Measurements from ENCODE around the gene TPRG1.
"Not testable (repeated sequence)": the region's sequence is repeated elsewhere in the genome, so short reads cannot be mapped to it uniquely, and the experiment has no call there.

TPRG1 gene

DNA sequence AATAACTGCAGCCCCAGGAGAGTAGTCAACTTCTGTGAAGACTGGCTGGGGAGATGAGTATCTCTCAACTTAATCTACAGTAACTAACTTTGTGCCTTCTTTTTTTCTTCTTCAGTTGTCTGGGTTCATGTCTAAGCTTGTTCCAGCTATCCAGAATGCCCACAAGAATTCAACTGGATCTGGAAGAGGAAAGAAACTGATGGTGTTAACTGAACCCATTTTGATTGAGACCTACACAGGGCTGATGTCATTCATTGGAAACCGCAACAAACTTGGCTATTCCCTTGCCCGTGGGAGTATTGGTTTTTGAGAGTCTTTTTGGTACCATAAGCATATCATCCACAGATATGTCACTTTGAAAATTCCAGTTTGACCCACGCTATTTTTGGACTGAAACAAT, 148.7 kb downstream of the TPRG1 start:
- DNase-seq: no peak

DNA sequence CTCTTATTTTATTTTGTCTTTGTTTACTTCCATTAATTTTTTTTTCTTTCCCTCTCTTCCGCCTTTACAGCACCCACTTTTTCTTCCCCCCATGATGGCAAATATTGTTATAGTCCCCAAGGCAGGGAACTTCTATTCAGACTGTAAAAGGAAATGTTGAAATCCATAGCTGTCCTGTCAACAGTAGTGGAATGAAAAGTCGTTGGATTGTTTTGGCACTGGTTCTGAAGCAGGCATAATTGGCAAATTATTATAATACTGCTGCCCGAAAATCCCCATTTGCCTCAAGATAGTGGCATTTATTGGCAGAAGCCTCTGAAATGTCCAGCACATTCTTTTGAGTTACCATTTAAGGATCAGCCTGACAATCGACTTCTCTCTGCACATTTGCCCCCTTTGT, 150.6 kb downstream of the TPRG1 start:
- DNase-seq: no peak

DNA sequence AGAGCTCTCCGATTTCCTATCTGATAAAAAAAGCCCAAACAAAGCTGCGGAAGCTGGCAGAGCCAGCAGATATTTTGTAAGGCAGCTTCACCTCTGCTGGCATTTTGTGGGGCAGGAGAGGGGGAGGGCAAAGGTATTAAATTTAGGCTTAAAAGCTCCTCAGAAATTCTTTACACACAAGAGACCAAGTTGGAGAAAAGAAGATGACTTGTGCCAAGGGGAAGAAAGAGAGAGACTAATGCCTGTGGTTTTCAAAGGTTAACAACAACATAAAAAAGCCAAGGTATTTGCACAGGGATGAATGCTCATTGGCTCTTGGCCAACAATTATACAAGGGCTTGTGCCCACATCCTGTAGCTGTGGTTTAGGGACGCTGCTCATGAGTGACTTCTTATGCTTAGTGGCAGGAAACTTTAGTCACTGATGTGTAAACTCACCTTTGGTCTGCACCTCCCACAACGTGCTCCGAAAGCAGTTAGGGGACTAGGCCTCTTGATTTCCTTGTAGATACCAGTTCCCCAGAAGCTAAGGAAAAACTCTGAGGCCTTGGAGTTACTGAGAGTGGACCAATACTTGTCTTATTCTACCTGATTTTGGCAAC, 152.9 kb downstream of the TPRG1 start:
- no peak for DNase-seq

DNA sequence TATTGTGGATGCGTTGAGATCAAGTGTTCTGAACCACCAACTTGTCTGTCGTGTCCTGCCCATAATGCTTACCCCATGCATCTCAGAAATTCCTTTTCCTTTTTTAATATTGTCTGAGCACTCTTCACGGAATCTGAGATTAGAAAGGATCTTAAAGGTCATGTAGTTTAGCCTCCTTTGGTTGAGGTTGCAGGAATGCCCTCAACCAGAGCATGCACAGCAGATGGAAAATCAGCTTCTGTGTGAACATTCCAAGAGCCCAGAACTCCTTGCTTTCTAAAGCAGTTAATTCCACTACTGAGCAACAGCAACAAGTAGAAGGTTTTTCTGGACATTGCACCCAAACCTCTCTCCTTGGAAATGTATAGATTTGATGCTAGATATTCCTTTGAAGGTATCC, 153.7 kb downstream of the TPRG1 start:
- no peak for DNase-seq

DNA sequence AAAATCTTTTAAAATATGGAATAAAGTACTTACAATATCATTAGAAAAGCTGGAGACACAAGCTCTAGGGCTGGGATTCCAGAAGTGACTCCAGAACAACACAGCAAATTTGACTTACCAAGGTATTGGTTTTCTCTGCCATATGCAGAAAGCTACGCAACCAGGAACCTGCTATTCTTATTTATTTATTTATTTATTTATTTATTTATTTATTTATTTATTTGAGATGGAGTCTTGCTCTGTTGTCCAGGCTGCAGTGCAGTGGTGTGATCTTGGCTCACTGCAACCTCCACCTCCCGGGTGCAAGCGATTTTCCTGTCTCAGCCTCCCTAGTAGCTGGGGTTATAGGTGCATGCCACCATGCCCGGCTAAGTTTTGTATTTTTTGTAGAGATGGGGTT, 157.9 kb downstream of the TPRG1 start:
- DNase-seq: not testable (repeated sequence)

DNA sequence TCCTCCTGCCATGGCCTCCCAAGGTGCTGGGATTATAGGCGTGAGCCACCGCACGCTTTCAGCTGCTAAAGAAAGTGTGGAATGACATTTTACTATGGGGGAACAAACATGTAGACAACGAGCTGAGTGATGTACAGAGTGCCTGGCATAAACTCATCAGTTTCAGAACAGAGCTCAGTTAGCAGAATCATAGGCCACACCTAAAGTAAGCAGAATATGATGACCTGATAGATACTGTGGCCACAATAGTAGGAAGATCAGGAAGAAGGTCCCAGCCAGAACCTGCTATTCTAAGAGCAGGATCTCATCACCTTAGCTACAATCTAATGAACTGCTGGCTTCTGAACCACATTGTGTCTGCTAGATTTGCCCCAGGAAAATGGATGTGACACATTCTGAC, 158.3 kb downstream of the TPRG1 start:
- DNase-seq: no peak

DNA sequence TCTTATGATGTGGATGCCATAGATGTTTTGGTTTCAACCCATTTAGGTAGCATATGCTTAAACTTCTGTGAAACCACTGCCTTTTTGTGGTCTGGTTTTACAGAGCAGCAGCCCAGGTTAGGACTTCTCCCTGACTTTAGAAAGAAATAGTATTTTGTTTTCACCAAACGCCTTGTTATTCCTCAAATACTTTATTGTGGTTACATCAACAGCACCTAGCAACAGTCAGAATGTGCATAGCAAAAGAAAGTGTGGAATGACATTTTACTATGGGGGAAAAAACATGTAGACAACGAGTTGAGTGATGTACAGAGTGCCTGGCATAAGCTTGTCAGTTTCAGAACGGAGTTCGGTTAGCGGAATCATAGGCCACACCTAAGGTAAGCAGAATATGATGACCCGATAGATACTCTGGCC, 159.2 kb downstream of the TPRG1 start:
- no peak for DNase-seq

DNA sequence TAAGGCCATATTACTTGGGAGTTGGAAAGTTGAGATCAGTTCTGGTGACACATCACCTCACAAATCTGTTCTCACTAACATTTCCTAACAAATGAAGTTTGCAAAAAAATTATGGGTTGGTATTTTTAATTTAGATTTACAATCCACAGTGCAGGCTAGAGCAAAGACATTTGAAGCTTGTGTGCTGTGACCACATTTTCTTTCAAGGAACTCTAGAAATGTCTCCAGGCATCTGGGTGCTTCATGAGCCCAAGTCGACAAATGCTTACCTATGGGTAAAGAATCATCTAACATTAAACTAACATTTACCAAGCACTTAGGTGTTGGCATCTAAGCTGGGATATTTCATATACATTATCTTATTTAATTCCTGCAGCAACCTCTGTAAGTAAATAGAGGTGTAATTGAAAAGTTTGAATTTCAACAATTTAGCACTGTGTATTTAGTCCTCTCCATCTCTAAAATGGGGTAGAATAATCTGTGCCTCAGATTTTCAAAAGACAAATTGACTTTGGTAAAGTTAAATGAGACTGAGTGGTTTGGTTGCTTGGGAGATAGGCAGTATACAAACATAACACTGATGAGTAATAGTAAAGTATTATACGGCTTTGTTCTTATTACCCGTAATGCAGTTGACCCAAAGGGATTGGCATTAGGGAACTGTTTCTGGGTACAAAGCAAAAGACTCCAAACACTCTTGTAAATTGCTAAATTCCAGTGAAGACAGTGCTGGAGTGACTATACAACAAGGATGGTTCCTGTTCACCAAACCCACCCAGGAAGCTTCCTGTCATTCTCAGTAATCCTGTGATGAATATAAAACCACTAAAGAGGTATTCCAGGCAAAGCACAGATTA, 162.5 kb downstream of the TPRG1 start:
- DNase-seq: no peak

DNA sequence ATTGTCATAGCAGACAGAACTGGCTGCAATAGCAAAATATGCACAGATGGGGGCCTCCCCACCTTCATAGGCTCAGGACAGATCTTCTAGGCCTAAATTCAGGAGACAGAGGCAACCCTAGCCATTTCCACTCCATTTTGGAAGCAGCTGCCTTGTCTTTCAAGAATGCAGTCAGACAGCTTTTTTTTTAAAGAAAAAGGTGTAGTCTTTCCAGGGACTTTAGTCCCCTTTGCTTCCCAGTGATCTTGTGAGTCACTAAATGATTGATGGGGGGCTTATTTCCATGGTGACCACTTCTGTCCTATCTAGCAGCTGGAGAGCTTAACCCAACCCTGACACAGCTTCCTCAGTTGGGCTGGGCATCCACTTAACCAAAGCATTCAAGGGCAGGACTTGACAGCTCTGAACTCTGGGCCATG, 165.9 kb downstream of the TPRG1 start:
- no peak for DNase-seq

DNA sequence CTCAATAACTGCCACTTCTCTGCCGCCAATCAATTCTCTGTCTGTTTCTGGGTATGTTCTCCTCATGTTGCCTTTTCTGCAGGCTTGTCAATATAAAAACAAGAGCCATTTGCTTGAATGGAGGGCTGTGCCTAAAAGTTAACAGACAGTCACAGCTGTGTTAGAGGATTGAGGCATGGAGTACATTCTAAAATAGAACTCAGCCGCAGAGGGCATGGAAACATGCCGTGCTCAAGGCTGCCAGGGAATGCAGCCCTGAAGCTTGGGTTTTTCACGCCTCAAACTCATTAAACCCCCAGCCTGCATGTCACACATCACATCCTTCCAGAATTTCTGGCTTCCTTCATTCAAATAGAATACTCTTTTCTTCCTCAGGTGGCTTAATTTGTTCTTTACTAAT, 166.6 kb downstream of the TPRG1 start:
- no peak for DNase-seq

DNA sequence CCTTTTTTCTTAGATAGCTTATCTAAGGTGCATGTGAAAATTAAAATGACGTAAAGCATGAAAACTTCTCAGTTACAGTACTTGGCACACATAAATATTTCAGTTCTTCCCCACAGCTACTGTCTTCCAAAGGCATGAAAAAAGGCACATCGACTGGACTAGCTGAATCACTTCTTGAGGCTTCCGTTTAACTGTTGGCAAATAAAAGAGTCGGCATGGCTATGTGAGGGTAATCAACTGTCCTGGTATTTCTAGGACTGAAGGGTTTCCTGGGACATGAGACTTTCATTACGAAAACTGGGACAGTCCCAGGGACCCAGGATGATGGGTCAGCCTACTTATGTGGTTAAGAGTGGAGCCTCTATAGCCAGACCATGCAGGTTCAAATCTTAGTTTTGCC, 168.2 kb downstream of the TPRG1 start:
- DNase-seq: no peak

DNA sequence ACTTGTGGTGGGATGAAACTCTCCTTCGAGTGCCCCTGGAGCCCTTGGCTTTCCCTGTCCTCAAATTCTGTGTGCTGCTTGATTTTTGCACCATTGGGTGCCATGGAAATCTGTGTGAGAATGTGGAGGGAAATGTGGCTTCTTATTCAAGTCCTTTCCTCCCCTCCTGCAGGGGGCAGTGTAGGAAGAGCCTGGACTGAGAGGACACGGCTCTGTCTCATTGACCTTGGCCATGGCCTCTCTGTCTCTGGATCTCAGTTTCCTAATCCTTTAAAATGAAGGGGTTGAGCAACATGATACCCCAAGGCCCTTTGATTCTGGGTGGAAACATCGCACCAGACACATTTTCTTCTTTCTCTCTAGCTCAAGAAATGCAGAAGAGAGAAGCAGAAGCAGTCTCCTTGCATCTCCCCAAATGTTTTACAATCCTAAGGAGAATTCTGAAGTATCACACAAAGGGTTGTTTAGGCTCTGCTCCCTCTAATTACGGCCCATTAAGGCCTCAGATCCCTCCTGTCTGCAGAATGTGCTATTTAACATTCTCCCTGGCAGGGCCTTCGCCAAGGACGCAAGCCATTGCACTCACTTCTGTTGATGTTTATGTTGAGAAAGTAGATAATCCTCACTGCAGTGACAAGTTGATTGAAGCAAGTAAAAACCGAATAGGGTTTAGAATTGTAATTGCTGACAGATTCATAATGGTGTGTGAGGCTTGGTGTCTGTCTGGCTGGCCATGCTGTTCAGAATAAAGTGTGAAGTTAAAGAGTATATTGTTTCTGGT, 169.1 kb downstream of the TPRG1 start:
- DNase-seq: no peak

DNA sequence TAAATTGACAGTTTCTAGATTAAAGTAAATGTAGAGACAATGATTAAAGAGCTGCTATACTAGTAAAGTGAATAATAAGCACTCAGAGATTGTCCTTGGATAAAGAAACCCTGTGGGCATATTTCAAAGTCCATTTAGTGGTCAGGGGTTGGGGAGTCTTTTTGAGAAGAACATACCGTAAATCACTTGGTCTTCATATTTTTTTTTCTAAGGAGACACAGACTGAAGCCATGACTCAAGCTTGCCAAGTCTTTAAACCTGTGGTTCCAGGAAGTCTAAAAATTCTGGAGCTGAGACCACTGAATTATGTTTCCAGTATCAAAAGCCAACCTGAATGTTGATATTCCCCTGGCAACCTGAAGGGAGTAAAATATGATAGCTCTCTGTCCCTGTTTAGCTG, 171.0 kb downstream of the TPRG1 start:
- DNase-seq: no peak

DNA sequence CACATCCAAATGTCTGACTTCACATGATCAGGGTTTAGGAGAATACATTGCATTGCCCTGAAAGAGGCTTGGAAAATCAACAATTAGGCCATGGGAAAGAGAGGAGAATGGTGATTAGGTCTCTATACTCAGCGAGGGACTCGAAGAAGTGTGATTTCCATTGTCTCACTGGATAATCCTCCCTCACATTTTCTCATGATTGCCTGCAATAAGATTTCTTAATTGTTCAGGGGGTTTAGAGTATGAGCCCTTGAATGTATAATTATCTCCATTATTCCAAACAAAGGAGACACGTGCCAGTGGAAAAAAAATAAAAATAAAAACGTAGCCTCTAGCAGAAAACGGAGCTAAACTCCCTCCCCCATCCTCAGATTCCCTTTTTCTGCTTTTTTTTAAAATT, 173.2 kb downstream of the TPRG1 start:
- no peak for DNase-seq

DNA sequence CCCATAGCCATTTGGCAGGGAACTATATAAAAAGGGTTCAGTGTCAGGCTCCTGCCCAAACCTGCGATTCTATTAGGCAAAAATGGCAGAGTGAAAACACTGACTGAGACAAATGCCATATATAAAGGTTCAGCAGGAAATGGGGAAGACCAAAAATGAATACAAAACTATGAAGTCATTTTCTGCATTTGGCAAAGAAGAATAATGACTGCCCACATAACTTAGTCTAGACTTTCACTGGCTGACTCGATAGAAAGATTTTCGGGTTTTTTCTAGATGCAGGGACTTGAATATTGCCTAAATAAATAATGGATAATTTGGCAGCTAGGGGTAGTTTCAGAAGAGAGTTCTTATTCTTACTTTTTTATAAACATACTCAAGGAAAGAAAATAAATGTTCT, 178.0 kb downstream of the TPRG1 start:
- DNase-seq: no peak

DNA sequence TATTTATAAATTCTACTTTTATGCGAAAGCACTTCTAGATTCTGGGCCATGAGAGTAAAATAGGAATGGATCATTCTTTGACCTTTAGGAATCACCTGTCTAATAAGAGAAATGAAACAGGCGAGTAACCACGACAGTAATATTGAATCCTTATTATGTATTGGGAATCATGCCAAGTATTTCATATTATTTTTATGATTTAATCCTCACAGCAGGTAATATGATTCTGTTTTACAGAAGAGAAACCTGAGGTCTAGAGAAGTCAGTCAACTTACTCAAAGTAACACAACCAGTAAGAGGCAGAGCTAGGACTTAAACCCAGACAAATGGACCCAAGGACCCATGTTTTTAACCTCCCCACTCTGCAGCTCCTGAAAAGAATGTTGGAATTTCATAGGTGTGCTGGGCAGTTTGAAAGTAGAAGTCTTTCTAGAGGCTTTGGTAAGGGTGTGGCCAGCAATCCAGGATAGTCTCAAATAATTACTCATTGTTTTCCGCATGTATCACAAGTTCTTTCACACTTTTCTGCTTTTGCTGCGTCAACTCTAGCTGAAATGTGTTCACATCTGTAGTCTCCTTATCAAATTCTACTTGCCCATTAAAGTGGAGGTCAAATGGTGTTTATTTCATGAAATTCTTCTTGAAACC, 181.7 kb downstream of the TPRG1 start:
- DNase-seq: no peak

DNA sequence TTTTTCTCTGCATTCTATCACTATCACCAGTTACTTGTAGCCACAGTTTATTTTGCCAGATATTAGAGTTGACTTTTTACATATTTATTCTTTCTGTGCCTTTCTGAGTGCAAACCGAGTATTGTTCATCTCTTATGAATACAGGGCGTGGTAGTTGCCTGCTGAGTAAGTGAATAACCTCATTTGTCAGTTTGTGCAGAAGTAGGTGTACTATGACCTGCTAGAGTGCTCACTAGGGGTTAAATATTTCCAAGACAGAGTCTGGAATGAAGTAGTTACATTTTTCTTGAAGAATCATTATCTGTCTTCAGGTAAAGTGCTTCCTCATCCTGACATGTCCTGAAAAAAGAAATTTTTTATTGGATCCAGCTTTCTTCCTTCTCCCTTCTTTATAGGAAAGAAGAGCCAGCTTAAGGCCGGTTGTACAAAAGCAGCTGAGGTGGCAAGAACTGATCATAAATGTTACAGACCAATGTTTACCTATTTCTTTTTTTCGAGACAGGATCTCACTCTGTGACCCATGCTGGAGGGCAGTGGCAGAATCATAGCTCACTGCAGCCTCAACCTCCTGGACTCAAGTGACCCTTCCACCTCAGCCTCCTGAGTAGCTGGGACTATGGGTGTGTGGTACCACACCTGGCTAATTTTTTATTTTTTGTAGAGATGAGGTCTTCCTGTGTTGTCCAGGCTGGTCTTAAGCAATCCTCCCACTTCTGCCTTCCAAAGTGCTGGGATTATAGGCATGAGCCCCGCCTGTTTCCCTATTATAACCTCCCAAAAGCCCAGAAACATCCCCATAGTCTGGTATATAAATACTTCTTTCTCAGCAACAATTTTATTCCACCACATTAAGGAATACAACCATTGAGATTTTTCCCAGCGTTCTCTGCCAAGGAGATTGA, 182.5 kb downstream of the TPRG1 start:
- DNase-seq: no peak

DNA sequence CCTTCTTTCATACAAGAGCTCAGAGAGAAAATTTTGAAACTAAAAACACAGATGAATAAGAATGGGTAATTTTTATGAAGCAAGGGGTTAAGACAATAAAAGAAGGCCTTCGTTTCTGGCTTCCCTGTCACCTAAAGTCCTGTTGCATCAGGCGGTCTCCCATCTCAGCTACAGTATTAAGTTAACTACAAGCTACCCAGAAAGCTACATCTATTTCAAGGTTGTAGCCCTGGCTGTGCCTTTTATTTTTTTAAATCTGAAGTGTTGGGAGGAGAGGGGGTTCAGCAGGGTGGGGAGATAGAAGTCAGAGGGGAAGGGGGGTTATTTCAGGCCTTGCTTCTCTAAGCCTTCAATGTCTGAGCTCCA, 183.3 kb downstream of the TPRG1 start:
- DNase-seq: no peak

DNA sequence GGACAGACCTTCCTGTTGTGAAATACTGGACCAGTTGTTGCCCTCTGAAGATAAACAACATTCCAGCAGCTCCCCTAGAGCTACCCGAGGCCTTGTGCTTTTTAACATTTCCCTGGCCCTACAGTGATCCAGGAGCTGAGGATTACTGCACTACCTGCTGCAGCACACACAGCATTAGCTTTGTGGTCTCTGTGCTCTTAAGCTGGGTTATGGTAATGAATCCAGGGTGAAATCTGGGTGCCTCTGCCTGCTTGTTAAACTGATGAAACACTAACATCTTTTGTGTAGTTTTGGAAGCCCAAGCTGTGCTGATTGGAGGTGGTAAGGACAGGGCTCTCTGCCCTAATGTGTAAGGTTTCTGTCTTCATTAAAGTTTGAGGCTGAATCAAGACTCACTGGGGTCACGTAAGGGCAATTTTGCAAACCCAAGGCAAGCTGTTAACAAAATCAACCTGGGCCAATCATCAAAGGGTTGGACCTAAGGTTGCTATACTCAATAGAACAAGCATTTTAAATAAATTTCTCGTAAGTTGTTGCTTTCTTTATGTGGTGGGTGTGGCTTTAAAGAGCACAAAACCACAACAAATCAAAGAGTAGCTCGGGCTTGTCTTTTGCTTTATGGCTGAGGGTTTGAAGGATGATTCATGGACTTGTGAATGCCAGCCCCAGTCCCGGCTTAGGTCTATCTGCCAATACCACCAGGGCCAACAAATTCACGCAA, 183.9 kb downstream of the TPRG1 start:
- DNase-seq: no peak

DNA sequence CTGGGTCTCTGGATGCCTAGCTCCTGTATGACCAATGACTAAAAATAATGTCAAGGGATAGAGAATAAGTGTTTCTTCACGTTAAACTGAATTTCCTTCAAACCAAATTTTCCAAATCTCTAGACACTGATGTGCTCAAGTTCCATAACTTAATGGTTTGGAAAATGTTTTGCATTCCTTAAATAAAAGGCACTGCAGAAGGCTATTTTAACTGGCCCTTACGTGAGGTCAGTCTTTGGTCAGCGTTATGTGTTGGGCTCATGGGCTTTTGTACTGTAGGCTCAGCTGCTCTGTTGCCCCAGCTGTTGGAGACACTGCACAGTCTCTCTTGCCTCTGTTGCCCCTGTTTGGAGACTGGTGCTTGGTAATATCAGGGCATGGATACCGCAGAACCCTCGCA, 188.5 kb downstream of the TPRG1 start:
- no peak for DNase-seq

DNA sequence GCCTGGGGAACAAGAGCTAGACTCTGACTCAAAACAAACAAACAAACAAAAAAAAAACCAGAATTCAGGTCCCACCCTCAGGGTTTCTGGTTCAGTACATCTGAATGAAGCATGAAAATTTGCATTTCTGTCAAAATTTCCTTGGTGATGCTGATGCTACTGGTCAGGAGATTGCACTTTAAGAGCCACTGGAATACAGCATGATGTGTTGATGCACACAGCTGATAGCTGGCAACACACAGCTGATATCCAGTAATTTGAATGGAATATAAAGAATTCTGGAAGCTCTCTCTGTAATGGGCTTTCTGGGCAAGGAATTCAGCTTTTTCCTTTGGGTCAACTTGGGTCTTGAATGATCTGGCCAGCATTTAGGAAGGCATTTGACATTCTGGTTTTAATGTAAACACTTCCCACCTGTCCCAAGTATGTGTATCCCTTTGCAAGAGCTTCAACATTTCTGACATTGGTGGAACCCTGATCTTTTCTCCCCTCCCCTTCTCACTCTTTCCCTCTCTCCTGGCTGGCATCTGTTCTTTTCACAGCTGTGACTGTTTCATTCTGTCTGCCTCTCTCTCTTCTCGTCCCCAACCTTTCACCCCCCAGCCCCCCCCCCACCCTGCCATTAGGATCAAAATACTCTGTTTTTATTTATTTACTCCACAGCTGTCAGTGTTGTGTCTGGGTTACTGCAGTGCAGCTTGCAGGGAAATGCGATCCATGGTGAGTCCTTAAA, 189.5 kb downstream of the TPRG1 start:
- no peak for DNase-seq
